Trophoblast cell (in vitro differentiated cells and primary cell): ENCODE results near the gene B3GNT5.

Source experiments
- DNase-seq, 2 donors: peaks; one replicate each; pipeline ENCODE4 v3.0.0-alpha.2; 2016
- H2AFZ ChIP-seq: 2 replicates; pipeline ENCODE4 v1.6.1; 2013; ENCODE audit warnings: low read length, moderate library complexity, mild to moderate bottlenecking; ENCODE audit not compliant: insufficient read depth, poor library complexity
- H2AK5ac ChIP-seq: 2 replicates; pipeline ENCODE4 v1.6.1; 2013; ENCODE audit warnings: mild to moderate bottlenecking, low read length
- H2BK120ac ChIP-seq: 2 replicates; pipeline ENCODE4 v1.6.1; 2013; ENCODE audit warnings: low read length, mild to moderate bottlenecking, moderate library complexity; ENCODE audit not compliant: insufficient read depth, poor library complexity
- H2BK12ac ChIP-seq: 2 replicates; pipeline ENCODE4 v1.6.1; 2013; ENCODE audit warnings: mild to moderate bottlenecking, low read length, moderate library complexity
- H2BK5ac ChIP-seq: 2 replicates; pipeline ENCODE4 v1.6.1; 2013; ENCODE audit warnings: low read length, low read depth, moderate library complexity, mild to moderate bottlenecking; ENCODE audit not compliant: poor library complexity
- H3K14ac ChIP-seq: 2 replicates; pipeline ENCODE4 v1.6.1; 2013; ENCODE audit warnings: mild to moderate bottlenecking, low read length
- H3K18ac ChIP-seq: 2 replicates; pipeline ENCODE4 v1.6.1; 2013; ENCODE audit warnings: mild to moderate bottlenecking, low read length
- H3K23ac ChIP-seq: 2 replicates; pipeline ENCODE4 v1.6.1; 2013; ENCODE audit warnings: low read length
- H3K27ac ChIP-seq: 2 replicates; pipeline ENCODE4 v1.5.1; 2013; ENCODE audit warnings: low read depth, mild to moderate bottlenecking, inconsistent platforms, low read length, moderate library complexity
- H3K27me3 ChIP-seq: 2 replicates; pipeline ENCODE4 v1.6.1; 2013; ENCODE audit warnings: inconsistent platforms, mild to moderate bottlenecking, low read length, moderate library complexity; ENCODE audit not compliant: insufficient read depth
- H3K36me3 ChIP-seq, 2 experiments: 1 replicate in 1 of 2; 2 replicates in 1 of 2; pipeline ENCODE4 v1.6.1; 2013; ENCODE audit warnings: low read length in 2 of 2, mild to moderate bottlenecking in 2 of 2, moderate library complexity in 1 of 2; ENCODE audit not compliant: insufficient read depth in 2 of 2, control insufficient read depth in 1 of 2
- H3K4ac ChIP-seq: 2 replicates; pipeline ENCODE4 v1.6.1; 2013; ENCODE audit warnings: low read depth, mild to moderate bottlenecking, low read length, moderate library complexity
- H3K4me1 ChIP-seq, 2 experiments: 1 replicate in 1 of 2; 2 replicates in 1 of 2; pipeline ENCODE4 v1.6.1; 2013; ENCODE audit warnings: low read length in 2 of 2, mild to moderate bottlenecking in 2 of 2, moderate library complexity in 1 of 2; ENCODE audit not compliant: insufficient read depth in 2 of 2, control insufficient read depth in 1 of 2
- H3K4me2 ChIP-seq: 2 replicates; pipeline ENCODE4 v1.6.1; 2013; ENCODE audit warnings: inconsistent platforms, mild to moderate bottlenecking, low read length, moderate library complexity
- H3K4me3 ChIP-seq: 2 replicates; pipeline ENCODE4 v1.5.1; 2013; ENCODE audit warnings: mild to moderate bottlenecking, low read depth, low read length, inconsistent platforms
- H3K79me1 ChIP-seq: one replicate; pipeline ENCODE4 v1.6.1; 2013; ENCODE audit warnings: low read length
- H3K79me2 ChIP-seq: 2 replicates; pipeline ENCODE4 v1.6.1; 2013; ENCODE audit warnings: low read length, mild to moderate bottlenecking; ENCODE audit not compliant: control insufficient read depth, insufficient read depth, poor library complexity
- H3K9ac ChIP-seq: 2 replicates; pipeline ENCODE4 v1.6.1; 2013; ENCODE audit warnings: mild to moderate bottlenecking, low read length
- H3K9me3 ChIP-seq: 2 replicates; pipeline ENCODE4 v1.6.1; 2013; ENCODE audit warnings: low read depth, mild to moderate bottlenecking, control low read depth, inconsistent platforms, low read length; ENCODE audit not compliant: insufficient read depth
- H4K12ac ChIP-seq: 2 replicates; pipeline ENCODE4 v1.6.1; 2013; ENCODE audit warnings: low read depth, mild to moderate bottlenecking, low read length, moderate library complexity
- H4K8ac ChIP-seq: 2 replicates; pipeline ENCODE4 v1.6.1; 2013; ENCODE audit warnings: low read depth, mild to moderate bottlenecking, low read length, moderate library complexity
- H4K91ac ChIP-seq: one replicate; pipeline ENCODE4 v1.6.1; 2013; ENCODE audit warnings: low read depth, mild to moderate bottlenecking, low read length, moderate library complexity
- WGBS: extraction: QIAGEN DNeasy Blood & Tissue Kit; methylation state at CpG from one replicate; pipeline ENCODE4 v1.1.7; 2013; ENCODE audit warnings: missing lambda C conversion rate; ENCODE audit not compliant: insufficient read length, insufficient coverage; ENCODE audit errors: extremely low coverage; 5-methylcytosine and 5-hydroxymethylcytosine counted together

B3GNT5 gene

GRCh38 chr3:183242431-183242830, 10.6 kb upstream of the B3GNT5 start:
- H3K4me2 ChIP-seq: no peak overlapping the region
- no peak overlapping the region for H4K8ac ChIP-seq
- H3K79me1 ChIP-seq: no peaks in the 10 kb centered on the region
- H3K4me3 ChIP-seq: no peak overlapping the region
- H3K27ac ChIP-seq: no peak overlapping the region
- WGBS: no CpG with 5 or more reads among the region's 1 CpG
- H3K4me1 ChIP-seq: peaks cover 0 to 3% of the 10 kb centered on the region in 2 experiments
- H3K79me2 ChIP-seq: no peaks in the 10 kb centered on the region
- H3K36me3 ChIP-seq: no peaks in the 10 kb centered on the region
- no peak overlapping the region for H3K9ac ChIP-seq
- peaks cover 6% of the 10 kb centered on the region for H3K9me3 ChIP-seq
- no peak overlapping the region for H2AFZ ChIP-seq
- H3K18ac ChIP-seq: no peak overlapping the region
- no peak overlapping the region for H3K14ac ChIP-seq
- no peak overlapping the region for H4K12ac ChIP-seq
- no peak overlapping the region for H2BK5ac ChIP-seq
- H3K23ac ChIP-seq: no peak overlapping the region
- H3K27me3 ChIP-seq: no peaks in the 10 kb centered on the region
- H2BK120ac ChIP-seq: no peak overlapping the region
- H3K4ac ChIP-seq: no peak overlapping the region
- no peak overlapping the region for H2AK5ac ChIP-seq
- H4K91ac ChIP-seq: no peak overlapping the region
- DNase-seq: no peak
- H2BK12ac ChIP-seq: no peak overlapping the region

GRCh38 chr3:183244219-183244618, 8.8 kb upstream of the B3GNT5 start:
- no peak overlapping the region for H3K4ac ChIP-seq
- no peak overlapping the region for H2AK5ac ChIP-seq
- H3K14ac ChIP-seq: no peak overlapping the region
- H2AFZ ChIP-seq: no peak overlapping the region
- no peaks in the 10 kb centered on the region for H3K79me2 ChIP-seq
- no peak overlapping the region for H3K9ac ChIP-seq
- WGBS: no CpG with 5 or more reads among the region's 2 CpGs
- H2BK120ac ChIP-seq: no peak overlapping the region
- H3K9me3 ChIP-seq: peaks cover 6% of the 10 kb centered on the region
- no peak overlapping the region for H3K27ac ChIP-seq
- no peaks in the 10 kb centered on the region for H3K36me3 ChIP-seq
- H3K27me3 ChIP-seq: no peaks in the 10 kb centered on the region
- H2BK12ac ChIP-seq: no peak overlapping the region
- peak in 1 of 2 donors; percentile 47 for DNase-seq
- no peak overlapping the region for H2BK5ac ChIP-seq
- H3K23ac ChIP-seq: no peak overlapping the region
- no peak overlapping the region for H4K8ac ChIP-seq
- no peak overlapping the region for H3K4me3 ChIP-seq
- no peak overlapping the region for H4K91ac ChIP-seq
- H3K4me1 ChIP-seq: peaks cover 0 to 3% of the 10 kb centered on the region in 2 experiments
- H3K79me1 ChIP-seq: no peaks in the 10 kb centered on the region
- no peak overlapping the region for H3K4me2 ChIP-seq
- no peak overlapping the region for H4K12ac ChIP-seq
- H3K18ac ChIP-seq: no peak overlapping the region

- Histone ChIP-seq H3K79me1 (no peaks in the 10 kb centered on the region), H3K4me1 (peaks cover 0 to 3% of the 10 kb centered on the region in 2 experiments), H3K18ac (no peak overlapping the region), H3K9ac (no peak overlapping the region), H3K14ac (no peak overlapping the region), H3K4me3 (no peak overlapping the region), H2BK120ac (no peak overlapping the region), H2AK5ac (no peak overlapping the region), H3K27ac (no peak overlapping the region), H3K9me3 (peaks cover 6% of the 10 kb centered on the region), H2AFZ (no peak overlapping the region), H3K4me2 (no peak overlapping the region), H3K79me2 (no peaks in the 10 kb centered on the region), H2BK5ac (no peak overlapping the region), H3K23ac (no peak overlapping the region), H2BK12ac (no peak overlapping the region), H3K36me3 (no peaks in the 10 kb centered on the region), H4K8ac (no peak overlapping the region), H3K4ac (no peak overlapping the region), H4K12ac (no peak overlapping the region), H4K91ac (no peak overlapping the region), H3K27me3 (no peaks in the 10 kb centered on the region)
- DNase-seq: no peak
Measured at GRCh38 chr3:183244981-183245476, 8.0 kb upstream of the B3GNT5 start.

GRCh38 chr3:183247011-183247589, 6.0 kb upstream of the B3GNT5 start:
- Histone ChIP-seq H3K4ac (no peak overlapping the region), H3K18ac (no peak overlapping the region), H2BK5ac (no peak overlapping the region), H3K4me1 (peaks cover 0 to 3% of the 10 kb centered on the region in 2 experiments), H2AFZ (no peak overlapping the region), H2AK5ac (no peak overlapping the region), H2BK12ac (no peak overlapping the region), H4K8ac (no peak overlapping the region), H3K79me2 (no peaks in the 10 kb centered on the region), H3K4me3 (no peak overlapping the region), H3K14ac (no peak overlapping the region), H4K12ac (no peak overlapping the region), H3K79me1 (no peaks in the 10 kb centered on the region), H3K27me3 (no peaks in the 10 kb centered on the region), H3K9me3 (peaks cover 6% of the 10 kb centered on the region), H2BK120ac (no peak overlapping the region), H3K4me2 (no peak overlapping the region), H3K27ac (no peak overlapping the region), H3K36me3 (no peaks in the 10 kb centered on the region), H4K91ac (no peak overlapping the region), H3K9ac (no peak overlapping the region), H3K23ac (no peak overlapping the region)
- no CpG with 5 or more reads among the region's 6 CpGs for WGBS
- DNase-seq: peak; percentile 69 to 93
